ENCODE data around the gene ZFYVE27.

The ZFYVE27 gene

DNA sequence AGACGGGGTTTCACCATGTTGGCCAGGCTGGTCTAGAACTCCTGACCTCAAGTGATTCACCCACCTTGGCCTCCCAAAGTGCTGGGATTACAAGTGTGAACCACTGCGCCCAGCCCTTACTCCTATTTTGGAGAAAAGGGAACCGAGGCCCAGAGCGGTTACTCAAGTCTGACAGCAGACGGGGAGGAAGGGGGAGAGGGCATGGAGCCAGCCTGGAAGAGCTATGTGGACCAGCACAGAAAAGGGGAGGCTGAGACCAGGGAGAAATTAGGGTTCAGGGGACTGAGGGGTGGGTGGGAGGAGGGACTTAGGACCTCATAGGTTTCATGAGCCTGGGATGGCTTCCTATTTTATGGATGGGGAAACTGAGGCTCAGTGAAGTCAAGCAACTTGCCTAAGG lies 33.3 kb downstream of the ZFYVE27 start:
- DNase-seq, result no peak

DNA sequence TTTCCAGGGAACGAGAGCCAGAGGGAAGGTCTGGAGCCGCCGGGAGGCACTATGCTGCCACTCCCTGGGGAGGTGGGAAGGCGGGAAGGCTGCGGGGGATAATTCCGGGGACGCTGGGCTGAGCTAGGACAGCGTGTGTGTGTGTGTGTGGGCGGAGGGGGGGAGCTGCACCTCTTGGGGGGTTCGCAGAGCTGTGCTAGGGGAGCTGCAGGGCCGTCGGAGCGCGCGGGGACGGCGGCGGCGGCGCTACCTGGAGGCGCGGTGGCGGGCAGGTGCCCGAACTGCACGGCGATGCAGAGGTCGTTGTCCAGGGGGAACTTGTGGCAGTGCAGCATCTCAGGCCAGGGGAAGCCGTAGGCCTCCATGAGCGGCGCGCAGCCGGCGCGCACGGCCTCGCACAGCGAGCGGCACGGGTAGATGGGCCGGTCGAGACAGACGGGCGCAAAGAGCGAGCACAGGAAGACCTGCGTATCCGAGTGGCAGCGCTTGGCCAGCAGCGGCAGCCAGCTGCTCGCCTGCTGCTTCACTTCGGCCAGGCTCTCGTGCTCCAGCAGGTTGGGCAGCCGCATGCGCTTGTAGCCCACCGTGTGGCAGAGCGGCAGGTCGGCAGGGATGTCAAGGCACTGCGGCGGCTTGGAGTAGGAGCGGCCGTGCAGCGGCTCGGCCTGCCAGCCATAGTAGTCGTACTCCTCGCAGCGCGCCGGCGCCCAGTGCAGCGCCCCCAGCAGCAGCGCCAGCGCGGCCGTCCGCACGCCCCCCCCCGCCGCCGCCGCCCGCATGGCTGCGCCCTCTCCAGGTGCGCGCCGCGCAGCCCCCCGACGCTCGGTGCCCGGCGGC lies 34.3 kb downstream of the ZFYVE27 start:
- DNase-seq, result no peak

- no peak for DNase-seq
Measured at GRCh38 chr10:97771913-97772823, 35.2 kb downstream of the ZFYVE27 start, which contains the start of gene SFRP5. TSS of gene SFRP5 (minus strand) at chr10:97771999. CDS start at chr10:97771833, 166 bp downstream.

- no peak for DNase-seq
Measured at GRCh38 chr10:97773096-97773495, 36.2 kb downstream of the ZFYVE27 start.

GRCh38 chr10:97774811-97775294 lies 37.9 kb downstream of the ZFYVE27 start:
- peak in 1 of 14 donors; percentile 67 for DNase-seq

- no peak for DNase-seq
Measured at GRCh38 chr10:97777143-97777542, 40.2 kb downstream of the ZFYVE27 start.

DNA sequence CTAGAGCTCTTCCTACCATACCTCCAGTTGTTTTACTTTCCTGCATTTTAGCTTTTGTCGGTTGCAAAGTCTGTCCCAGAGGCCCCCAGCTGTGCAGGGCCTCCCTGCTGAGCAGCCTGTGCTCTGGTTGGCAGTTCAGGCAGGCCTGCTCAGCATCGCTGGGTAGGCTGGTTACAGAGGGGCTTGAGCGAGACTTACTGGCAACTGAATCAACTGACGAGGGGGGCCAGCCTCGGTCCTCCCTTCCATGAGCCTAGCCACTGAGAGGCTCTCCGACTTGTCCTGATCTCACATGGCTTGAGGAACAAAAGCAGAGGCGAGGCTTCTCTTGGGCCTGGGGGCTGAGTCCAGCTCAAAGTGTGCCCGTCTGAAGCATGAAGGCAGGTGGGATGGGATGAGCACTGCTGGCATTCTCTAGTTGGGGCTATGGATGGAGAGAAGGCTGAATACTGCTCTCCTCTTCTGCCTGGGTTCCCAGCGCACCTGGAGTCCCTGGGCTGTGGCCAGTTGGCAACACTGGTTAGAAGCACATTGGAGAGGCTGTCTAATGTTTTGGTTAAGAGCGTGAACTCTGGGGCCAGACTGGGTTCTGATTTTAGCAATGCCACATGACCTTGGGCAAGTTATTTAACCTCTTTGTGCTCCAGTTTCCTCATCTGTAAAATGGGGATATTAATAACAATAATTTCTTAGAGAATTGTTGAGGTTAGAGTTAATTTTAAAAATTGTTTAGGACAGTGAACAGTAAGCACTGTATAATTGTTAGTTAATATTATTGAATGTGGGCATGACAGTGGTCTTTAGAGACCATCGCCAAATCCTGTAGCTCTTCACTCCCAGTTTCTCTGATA lies 41.7 kb downstream of the ZFYVE27 start:
- DNase-seq, result peak in 1 of 14 donors; percentile 26

DNA sequence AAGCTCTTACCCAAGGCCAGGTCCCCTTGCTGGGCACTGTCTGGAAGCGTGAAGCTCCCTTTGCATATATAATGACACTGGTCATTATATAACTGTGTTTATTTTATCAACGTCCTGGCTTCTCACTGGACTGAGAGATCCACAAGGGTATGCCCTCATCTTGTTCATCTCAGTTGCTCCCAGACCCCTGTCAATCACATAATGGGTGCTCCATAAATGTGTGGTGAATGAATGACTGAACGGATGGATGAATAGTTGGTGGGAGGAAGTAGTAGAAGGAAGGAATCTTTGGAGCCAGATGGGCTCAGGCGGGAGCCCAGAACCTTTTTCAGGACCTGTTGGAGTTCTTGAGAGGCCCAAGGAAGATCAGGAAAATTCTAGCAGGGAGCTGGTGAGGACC lies 42.6 kb downstream of the ZFYVE27 start:
- DNase-seq, result no peak

DNA sequence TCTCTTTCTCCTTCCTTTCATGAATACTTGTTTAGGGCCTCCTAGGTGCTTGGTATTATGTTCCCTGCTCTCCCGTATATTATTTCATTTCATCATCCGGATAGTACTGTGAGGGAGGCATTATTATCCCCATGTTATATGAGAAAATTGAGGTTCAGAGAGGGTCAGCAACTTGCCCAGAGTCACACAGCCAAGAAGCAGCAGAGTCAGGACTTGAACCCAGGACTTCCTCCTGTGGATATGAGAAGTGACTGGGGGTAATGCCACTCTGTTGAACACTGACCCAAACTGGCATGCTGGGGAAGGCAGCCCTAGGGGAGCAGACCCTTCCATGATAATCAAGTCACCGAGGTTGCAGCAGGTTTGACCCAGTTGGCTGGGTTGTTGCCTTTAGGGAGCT lies 43.0 kb downstream of the ZFYVE27 start:
- DNase-seq, result no peak

DNA sequence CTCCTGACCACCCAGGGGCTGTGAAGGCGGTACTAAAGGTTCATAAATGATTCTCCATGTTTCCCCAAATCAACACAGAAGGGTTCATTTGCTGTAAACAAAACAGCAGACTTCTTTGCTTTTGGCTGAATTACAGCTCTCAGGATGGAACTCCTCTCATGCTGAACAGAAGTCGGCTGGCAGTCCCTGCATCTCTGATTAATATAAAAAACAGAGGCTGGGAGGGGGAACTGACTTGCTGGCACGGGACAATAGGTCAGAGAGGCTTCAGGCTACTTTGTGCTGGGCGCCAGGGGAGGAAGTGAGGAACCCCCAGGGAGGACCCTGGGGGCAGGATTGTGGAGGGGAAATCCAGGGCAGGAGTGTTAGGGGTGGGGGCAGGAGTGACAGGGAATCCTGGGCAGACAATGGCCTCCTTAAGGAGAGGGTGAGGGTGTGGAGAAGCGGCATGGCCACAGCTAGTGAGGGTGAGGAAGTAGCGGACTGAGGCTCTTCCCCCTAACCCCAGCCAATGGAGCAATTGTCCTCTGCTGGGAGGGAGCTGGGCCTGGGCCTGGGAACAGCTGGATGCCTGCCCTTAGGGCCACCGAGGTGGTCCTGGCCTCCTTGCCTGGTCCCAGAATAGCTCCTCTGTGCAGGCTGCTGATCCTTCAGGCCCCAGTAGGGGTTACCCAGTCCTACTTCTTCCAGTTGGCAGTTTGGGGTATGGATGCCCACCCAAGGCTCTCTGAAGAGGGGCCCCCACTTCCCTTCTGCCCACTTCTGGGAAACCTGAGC lies 44.1 kb downstream of the ZFYVE27 start:
- peak in 5 of 14 donors; percentile 18 to 44 (median 20) for DNase-seq

DNA sequence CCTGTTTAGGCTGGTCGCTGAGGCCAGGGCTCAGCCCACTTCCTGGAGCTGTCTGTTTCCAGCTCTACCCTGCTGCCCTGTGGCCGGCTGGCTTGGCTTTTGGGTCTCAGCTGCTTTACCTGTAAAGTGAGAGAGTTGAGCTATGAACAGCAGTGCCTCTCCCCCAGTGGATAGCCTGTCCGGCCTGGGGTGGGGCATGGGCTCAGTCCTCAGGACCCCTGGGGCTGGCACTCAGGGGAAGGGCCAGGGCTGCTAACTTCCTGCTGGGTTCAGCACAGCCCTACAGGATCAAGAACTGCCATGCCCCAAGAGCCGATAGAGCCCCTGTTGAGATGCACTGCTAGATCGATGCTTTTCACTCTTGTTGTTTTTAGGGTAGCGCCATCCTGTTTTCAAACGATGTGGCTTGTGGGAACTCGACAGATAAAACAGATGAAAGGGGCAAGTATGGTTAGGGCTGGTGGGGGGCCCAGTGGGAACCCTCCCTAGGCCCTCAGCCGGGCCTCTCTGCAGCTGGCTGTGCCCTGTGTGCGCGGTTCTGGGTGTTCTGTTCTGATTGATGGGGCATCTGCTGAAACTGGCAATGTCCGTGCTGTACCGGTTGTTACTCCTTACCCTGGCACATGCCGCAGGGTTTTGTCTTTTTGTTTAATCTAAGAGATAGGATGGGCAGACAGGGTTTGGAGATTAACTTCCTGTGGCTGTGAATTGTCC lies 44.8 kb downstream of the ZFYVE27 start:
- DNase-seq, result no peak

- no peak for DNase-seq
Measured at GRCh38 chr10:97782455-97783228, 45.7 kb downstream of the ZFYVE27 start.

DNA sequence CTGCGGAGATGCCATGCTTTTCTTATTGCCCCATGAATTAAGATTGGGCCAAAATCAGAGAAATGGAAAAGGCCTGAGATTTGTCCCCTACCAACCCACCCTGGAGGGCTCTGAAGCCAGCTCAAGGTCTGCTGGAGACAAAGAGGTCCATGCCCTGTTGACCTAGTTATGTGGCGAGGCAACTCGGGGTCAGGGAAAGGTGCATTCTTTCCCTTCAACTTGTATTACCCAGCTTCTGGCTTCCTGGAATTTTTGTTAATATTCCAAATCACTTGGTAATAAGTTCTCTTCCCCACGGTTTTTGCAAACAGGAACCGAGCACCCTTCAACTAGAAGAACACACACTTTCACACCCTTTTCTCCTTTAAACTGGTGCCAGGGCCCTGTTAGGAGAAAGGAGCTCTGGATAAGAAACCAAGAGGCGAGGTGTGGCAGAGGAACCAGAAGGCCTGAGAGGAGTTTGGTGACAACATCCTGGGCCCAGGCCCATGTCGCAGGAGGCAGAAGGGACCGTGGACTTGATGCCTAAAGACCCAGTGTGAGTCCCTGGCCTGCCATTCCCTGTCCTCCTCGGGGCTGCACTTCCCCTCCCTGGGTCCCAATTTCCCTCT lies 47.4 kb downstream of the ZFYVE27 start:
- no peak for DNase-seq

DNA sequence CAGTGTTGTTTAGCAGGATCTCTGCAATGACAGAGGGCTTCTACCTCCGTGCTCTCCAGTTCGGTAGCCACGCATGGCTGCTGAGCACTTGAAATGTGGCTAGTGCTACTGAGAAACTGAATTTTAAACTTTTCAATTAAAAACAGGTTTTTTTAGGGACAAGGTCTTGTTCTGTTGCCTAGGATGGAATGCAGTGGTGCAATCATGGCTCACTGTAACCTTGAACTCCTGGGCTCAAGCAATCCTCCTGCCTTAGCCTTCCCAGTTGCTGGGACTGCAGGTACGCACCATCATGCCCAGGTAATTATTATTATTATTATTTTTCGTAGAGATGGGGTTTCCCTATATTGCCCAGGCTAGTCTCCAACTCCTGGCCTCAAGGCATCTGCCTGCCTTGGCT lies 48.3 kb downstream of the ZFYVE27 start:
- DNase-seq, result no peak

GRCh38 chr10:97785731-97786130 lies 48.8 kb downstream of the ZFYVE27 start:
- no peak for DNase-seq

- no peak for DNase-seq
Measured at GRCh38 chr10:97788552-97789442, 51.9 kb downstream of the ZFYVE27 start.

DNA sequence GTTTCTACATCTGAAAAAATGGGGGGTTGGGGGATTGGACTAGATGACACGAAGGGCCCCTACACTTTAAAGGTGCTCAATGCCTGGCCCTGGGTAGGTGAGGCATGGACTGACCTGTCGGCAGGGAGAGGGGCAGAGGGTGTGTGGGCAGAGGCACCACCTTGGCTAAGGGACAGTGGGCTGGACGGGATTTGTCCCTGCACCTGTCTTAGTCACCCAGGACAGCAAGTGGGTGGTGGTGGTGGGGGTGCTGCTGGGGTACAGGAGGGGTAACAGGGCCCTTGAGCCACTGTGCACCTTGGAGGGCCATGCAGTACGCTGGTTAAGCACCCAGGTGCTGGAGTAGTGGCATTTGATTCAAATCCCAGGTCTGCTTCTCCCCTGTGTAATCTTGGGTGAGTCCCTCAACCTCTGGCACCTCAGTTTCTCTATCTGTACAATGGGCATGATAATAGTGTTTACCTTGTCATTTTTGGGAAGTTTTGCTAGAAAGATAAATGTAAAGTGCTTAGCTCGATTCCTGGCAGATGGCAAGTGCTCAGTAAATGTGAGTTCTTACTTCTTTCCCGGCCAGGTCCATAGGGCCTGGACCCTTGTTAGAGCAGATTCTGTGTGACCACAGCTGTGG lies 53.0 kb downstream of the ZFYVE27 start:
- no peak for DNase-seq

All from C1 segment of cervical spinal cord (tissue), 14 donors.